WTC11 (cell line): ENCODE results near the gene TACR1. TPM values are rescaled to one million over a fixed set of nuclear protein-coding genes. Genes with fewer than 3 reads are reported as not detected.

Source experiments
- ATAC-seq: fragments of 200-7000 bp; cut with Tn5 transposase; 2 replicates; pipeline ENCODE4 v1.10.0; 2021; ENCODE audit warnings: mild to moderate bottlenecking, moderate library complexity
- CTCF ChIA-PET: fragments of 300-600 bp; sonication (Branson Sonifier 250); formaldehyde crosslinking; loops from one replicate; lab custom pipeline; 2021; ENCODE audit warnings: antibody characterized with exemption; lab: Charles Lee
- POLR2A ChIA-PET: fragments of 350-600 bp; sonication (Branson Sonifier 250); formaldehyde crosslinking; loops from one replicate; lab custom pipeline; 2021; ENCODE audit warnings: antibody characterized with exemption; lab: Charles Lee
- DNase-seq: peaks from one replicate; pipeline ENCODE4 v3.0.0; 2021; ENCODE audit warnings: low spot score
- H3K27ac Mint-ChIP-seq: 2 replicates; pipeline ENCODE4 v1.8.0; 2021; ENCODE audit warnings: mixed read lengths
- H3K27me3 Mint-ChIP-seq: 2 replicates; pipeline ENCODE4 v1.8.0; 2021; ENCODE audit warnings: low read depth, mild to moderate bottlenecking, moderate library complexity, mixed read lengths
- H3K36me3 Mint-ChIP-seq: 2 replicates; pipeline ENCODE4 v1.8.0; 2021; ENCODE audit warnings: mixed read lengths
- H3K4me1 Mint-ChIP-seq: 2 replicates; pipeline ENCODE4 v1.8.0; 2022; ENCODE audit warnings: mixed read lengths
- H3K4me3 Mint-ChIP-seq: 2 replicates; pipeline ENCODE4 v1.8.0; 2021; ENCODE audit warnings: mild to moderate bottlenecking, moderate library complexity, mixed read lengths
- H3K9me3 Mint-ChIP-seq: 2 replicates; pipeline ENCODE4 v1.8.0; 2021; ENCODE audit warnings: mixed read lengths
- ETV6 ChIP-seq: sonication (generic); formaldehyde crosslinking; IDR thresholded peaks from 2 replicates; pipeline ENCODE4 v1.8.1; 2022; ENCODE audit warnings: mild to moderate bottlenecking, missing genetic modification reagents
- FOXK1 ChIP-seq: sonication (generic); formaldehyde crosslinking; IDR thresholded peaks from 2 replicates; pipeline ENCODE4 v1.8.0; 2022; ENCODE audit warnings: mild to moderate bottlenecking, moderate library complexity, missing genetic modification reagents
- JUN ChIP-seq: sonication (generic); formaldehyde crosslinking; IDR thresholded peaks from 2 replicates; pipeline ENCODE4 v1.8.0; 2023; ENCODE audit warnings: mild to moderate bottlenecking, missing genetic modification reagents
- KAT7 ChIP-seq: sonication (generic); formaldehyde crosslinking; IDR thresholded peaks from 2 replicates; pipeline ENCODE4 v1.8.1; 2023; ENCODE audit warnings: missing genetic modification reagents, mild to moderate bottlenecking, borderline replicate concordance
- PRRX2 ChIP-seq: fragments of 250-450 bp; sonication (Bioruptor Pico); IDR thresholded peaks from 2 replicates; pipeline ENCODE4 v1.8.0; 2021; ENCODE audit warnings: mild to moderate bottlenecking
- SMAD3 ChIP-seq: sonication (generic); formaldehyde crosslinking; IDR thresholded peaks from 2 replicates; pipeline ENCODE4 v1.8.0; 2022; ENCODE audit warnings: missing genetic modification reagents, mild to moderate bottlenecking, borderline replicate concordance
- SOX15 ChIP-seq: fragments of 250-450 bp; sonication (Bioruptor Pico); IDR thresholded peaks from 2 replicates; pipeline ENCODE4 v1.9.0; 2021; ENCODE audit warnings: mild to moderate bottlenecking
- ZBTB21 ChIP-seq: sonication (generic); formaldehyde crosslinking; IDR thresholded peaks from 2 replicates; pipeline ENCODE4 v1.8.1; 2023; ENCODE audit warnings: mild to moderate bottlenecking, missing genetic modification reagents, borderline replicate concordance
- ZNF219 ChIP-seq: sonication (generic); formaldehyde crosslinking; IDR thresholded peaks from 2 replicates; pipeline ENCODE4 v1.8.0; 2023; ENCODE audit warnings: missing genetic modification reagents, mild to moderate bottlenecking, borderline replicate concordance
- ZNF232 ChIP-seq: sonication (generic); formaldehyde crosslinking; IDR thresholded peaks from 2 replicates; pipeline ENCODE4 v1.8.0; 2022; ENCODE audit warnings: mild to moderate bottlenecking, missing genetic modification reagents
- total RNA-seq: library from RNA; stranded (reverse); gene quantifications from 3 replicates; pipeline ENCODE4 v1.2.3, GENCODE V29; 2021
- TF ChIP-seq, protein P1 (sequence below): sonication (generic); formaldehyde crosslinking; IDR thresholded peaks from 2 replicates; pipeline ENCODE4 v1.8.0; 2022; ENCODE audit warnings: mild to moderate bottlenecking, missing genetic modification reagents
- TF ChIP-seq, protein P2 (sequence below): fragments of 250-450 bp; sonication (Bioruptor Pico); IDR thresholded peaks from 2 replicates; pipeline ENCODE4 v1.9.0; 2021; ENCODE audit warnings: mild to moderate bottlenecking
- TF ChIP-seq, protein P3 (sequence below): fragments of 200-600 bp; IDR thresholded peaks from 2 replicates; pipeline ENCODE4 v1.8.0; 2022; ENCODE audit warnings: antibody characterized with exemption
- TF ChIP-seq, protein P4 (sequence below): sonication (generic); formaldehyde crosslinking; IDR thresholded peaks from 2 replicates; pipeline ENCODE4 v1.8.1; 2023; ENCODE audit warnings: mild to moderate bottlenecking, missing genetic modification reagents, borderline replicate concordance
- TF ChIP-seq, protein P5 (sequence below): sonication (generic); formaldehyde crosslinking; IDR thresholded peaks from 2 replicates; pipeline ENCODE4 v1.8.1; 2023; ENCODE audit warnings: mild to moderate bottlenecking, missing genetic modification reagents
- TF ChIP-seq, protein P6 (sequence below): fragments of 250-450 bp; sonication (Bioruptor Pico); IDR thresholded peaks from 2 replicates; pipeline ENCODE4 v1.9.0; 2021; ENCODE audit warnings: mild to moderate bottlenecking
- TF ChIP-seq, protein P7 (sequence below): sonication (generic); formaldehyde crosslinking; IDR thresholded peaks from 2 replicates; pipeline ENCODE4 v1.8.0; 2022; ENCODE audit warnings: mild to moderate bottlenecking, missing genetic modification reagents

Gene TACR1
- total RNA-seq, 1 experiment from 2014 or later: 0.13 TPM

DNA sequence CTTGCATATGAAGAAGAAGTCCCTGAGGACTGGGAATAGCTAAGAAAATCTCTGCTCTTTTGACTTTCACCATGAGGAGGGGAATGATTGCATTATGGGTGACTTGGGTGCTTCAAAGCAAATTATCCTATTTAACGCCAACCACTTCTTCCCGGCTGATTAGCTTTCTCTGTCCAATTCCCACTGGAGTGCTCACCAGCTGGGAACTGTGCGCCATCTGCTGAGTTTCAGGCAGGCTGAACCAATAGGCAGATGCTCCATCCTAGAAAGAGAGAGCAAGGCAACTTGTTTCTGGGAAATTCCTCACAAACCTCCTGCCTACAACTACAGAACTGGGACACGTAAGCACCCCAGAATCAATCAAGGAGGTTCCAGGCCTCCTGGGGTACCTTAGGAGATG is 191.5 kb downstream of the TACR1 start (continued):
- TF ChIP-seq FOXK1 (CRISPR knock-in tag): no peak
- TF ChIP-seq JUN: no peak
- TF ChIP-seq PRRX2 (CRISPR knock-in tag): no peak
- TF ChIP-seq, protein P1, sequence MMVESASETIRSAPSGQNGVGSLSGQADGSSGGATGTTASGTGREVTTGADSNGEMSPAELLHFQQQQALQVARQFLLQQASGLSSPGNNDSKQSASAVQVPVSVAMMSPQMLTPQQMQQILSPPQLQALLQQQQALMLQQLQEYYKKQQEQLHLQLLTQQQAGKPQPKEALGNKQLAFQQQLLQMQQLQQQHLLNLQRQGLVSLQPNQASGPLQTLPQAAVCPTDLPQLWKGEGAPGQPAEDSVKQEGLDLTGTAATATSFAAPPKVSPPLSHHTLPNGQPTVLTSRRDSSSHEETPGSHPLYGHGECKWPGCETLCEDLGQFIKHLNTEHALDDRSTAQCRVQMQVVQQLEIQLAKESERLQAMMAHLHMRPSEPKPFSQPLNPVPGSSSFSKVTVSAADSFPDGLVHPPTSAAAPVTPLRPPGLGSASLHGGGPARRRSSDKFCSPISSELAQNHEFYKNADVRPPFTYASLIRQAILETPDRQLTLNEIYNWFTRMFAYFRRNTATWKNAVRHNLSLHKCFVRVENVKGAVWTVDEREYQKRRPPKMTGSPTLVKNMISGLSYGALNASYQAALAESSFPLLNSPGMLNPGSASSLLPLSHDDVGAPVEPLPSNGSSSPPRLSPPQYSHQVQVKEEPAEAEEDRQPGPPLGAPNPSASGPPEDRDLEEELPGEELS: no peak
- no peak for TF ChIP-seq ZBTB21 (CRISPR knock-in tag)
- TF ChIP-seq ZNF232: no peak
- TF ChIP-seq ETV6 (CRISPR knock-in tag): no peak
- TF ChIP-seq, protein P2, sequence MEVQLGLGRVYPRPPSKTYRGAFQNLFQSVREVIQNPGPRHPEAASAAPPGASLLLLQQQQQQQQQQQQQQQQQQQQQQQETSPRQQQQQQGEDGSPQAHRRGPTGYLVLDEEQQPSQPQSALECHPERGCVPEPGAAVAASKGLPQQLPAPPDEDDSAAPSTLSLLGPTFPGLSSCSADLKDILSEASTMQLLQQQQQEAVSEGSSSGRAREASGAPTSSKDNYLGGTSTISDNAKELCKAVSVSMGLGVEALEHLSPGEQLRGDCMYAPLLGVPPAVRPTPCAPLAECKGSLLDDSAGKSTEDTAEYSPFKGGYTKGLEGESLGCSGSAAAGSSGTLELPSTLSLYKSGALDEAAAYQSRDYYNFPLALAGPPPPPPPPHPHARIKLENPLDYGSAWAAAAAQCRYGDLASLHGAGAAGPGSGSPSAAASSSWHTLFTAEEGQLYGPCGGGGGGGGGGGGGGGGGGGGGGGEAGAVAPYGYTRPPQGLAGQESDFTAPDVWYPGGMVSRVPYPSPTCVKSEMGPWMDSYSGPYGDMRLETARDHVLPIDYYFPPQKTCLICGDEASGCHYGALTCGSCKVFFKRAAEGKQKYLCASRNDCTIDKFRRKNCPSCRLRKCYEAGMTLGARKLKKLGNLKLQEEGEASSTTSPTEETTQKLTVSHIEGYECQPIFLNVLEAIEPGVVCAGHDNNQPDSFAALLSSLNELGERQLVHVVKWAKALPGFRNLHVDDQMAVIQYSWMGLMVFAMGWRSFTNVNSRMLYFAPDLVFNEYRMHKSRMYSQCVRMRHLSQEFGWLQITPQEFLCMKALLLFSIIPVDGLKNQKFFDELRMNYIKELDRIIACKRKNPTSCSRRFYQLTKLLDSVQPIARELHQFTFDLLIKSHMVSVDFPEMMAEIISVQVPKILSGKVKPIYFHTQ: no peak

DNA sequence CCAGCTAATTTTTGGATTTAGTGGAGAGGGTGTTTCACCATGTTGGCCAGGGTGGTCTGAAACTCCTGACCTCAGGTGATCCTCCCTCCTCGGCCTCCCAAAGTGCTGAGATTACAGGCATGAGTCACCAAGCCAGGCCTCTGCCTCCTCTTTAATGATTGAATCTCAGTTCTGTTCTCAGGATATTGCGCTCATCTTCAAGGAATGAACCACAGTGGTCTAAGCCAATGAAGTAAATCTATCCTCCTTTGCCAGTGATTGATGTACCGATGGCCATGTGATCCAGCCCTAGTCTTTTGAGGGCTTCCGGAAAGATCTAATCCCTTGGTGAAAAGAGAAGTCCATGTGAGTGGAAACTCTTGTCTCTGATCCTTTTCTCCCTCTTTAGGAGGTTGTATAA is 192.3 kb downstream of the TACR1 start:
- Mint-ChIP-seq H3K27me3 (no peaks in the 10 kb centered on the region), H3K27ac (no peak overlapping the region), H3K36me3 (no peaks in the 10 kb centered on the region), H3K9me3 (peaks cover 6% of the 10 kb centered on the region), H3K4me1 (no peaks in the 10 kb centered on the region), H3K4me3 (no peak overlapping the region)
- ChIA-PET POLR2A (no interaction called here), CTCF (no interaction called here)
- DNase-seq (no peak), ATAC-seq (no peak)
- TF ChIP-seq ZNF219: no peak
- TF ChIP-seq, protein P3, sequence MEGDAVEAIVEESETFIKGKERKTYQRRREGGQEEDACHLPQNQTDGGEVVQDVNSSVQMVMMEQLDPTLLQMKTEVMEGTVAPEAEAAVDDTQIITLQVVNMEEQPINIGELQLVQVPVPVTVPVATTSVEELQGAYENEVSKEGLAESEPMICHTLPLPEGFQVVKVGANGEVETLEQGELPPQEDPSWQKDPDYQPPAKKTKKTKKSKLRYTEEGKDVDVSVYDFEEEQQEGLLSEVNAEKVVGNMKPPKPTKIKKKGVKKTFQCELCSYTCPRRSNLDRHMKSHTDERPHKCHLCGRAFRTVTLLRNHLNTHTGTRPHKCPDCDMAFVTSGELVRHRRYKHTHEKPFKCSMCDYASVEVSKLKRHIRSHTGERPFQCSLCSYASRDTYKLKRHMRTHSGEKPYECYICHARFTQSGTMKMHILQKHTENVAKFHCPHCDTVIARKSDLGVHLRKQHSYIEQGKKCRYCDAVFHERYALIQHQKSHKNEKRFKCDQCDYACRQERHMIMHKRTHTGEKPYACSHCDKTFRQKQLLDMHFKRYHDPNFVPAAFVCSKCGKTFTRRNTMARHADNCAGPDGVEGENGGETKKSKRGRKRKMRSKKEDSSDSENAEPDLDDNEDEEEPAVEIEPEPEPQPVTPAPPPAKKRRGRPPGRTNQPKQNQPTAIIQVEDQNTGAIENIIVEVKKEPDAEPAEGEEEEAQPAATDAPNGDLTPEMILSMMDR: no peak
- TF ChIP-seq, protein P4, sequence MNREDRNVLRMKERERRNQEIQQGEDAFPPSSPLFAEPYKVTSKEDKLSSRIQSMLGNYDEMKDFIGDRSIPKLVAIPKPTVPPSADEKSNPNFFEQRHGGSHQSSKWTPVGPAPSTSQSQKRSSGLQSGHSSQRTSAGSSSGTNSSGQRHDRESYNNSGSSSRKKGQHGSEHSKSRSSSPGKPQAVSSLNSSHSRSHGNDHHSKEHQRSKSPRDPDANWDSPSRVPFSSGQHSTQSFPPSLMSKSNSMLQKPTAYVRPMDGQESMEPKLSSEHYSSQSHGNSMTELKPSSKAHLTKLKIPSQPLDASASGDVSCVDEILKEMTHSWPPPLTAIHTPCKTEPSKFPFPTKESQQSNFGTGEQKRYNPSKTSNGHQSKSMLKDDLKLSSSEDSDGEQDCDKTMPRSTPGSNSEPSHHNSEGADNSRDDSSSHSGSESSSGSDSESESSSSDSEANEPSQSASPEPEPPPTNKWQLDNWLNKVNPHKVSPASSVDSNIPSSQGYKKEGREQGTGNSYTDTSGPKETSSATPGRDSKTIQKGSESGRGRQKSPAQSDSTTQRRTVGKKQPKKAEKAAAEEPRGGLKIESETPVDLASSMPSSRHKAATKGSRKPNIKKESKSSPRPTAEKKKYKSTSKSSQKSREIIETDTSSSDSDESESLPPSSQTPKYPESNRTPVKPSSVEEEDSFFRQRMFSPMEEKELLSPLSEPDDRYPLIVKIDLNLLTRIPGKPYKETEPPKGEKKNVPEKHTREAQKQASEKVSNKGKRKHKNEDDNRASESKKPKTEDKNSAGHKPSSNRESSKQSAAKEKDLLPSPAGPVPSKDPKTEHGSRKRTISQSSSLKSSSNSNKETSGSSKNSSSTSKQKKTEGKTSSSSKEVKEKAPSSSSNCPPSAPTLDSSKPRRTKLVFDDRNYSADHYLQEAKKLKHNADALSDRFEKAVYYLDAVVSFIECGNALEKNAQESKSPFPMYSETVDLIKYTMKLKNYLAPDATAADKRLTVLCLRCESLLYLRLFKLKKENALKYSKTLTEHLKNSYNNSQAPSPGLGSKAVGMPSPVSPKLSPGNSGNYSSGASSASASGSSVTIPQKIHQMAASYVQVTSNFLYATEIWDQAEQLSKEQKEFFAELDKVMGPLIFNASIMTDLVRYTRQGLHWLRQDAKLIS (CRISPR knock-in tag): no peak

DNA sequence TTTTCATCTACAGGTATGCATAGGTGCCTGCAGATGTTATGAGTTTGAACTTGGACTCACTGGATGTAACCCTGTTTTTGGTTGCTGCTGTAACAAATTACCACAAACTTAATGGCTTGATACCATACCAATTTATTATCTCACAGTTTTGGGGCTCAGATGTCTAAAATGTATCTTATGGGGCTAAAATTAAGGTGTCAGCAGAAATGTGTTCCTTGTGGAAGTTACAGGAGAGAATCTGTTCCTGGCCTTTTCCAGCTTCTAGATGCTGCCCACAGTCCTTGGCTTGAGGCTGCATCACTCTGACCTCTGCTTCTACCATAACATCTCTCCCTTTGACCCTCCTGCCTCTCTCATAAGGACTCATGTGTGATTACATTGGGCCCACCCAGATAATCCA is 193.3 kb downstream of the TACR1 start:
- no peaks in the 10 kb centered on the region for H3K27me3 Mint-ChIP-seq
- no peak overlapping the region for H3K27ac Mint-ChIP-seq
- peaks cover 6% of the 10 kb centered on the region for H3K9me3 Mint-ChIP-seq
- no peak overlapping the region for H3K4me3 Mint-ChIP-seq
- ATAC-seq: no peak
- H3K4me1 Mint-ChIP-seq: no peaks in the 10 kb centered on the region
- no peaks in the 10 kb centered on the region for H3K36me3 Mint-ChIP-seq
- DNase-seq: no peak
- POLR2A ChIA-PET: no interaction called here
- CTCF ChIA-PET: no interaction called here
- TF ChIP-seq SOX15 (CRISPR knock-in tag) (no peak), ZNF232 (no peak), KAT7 (CRISPR knock-in tag) (no peak), SMAD3 (no peak)
- TF ChIP-seq, protein P5, sequence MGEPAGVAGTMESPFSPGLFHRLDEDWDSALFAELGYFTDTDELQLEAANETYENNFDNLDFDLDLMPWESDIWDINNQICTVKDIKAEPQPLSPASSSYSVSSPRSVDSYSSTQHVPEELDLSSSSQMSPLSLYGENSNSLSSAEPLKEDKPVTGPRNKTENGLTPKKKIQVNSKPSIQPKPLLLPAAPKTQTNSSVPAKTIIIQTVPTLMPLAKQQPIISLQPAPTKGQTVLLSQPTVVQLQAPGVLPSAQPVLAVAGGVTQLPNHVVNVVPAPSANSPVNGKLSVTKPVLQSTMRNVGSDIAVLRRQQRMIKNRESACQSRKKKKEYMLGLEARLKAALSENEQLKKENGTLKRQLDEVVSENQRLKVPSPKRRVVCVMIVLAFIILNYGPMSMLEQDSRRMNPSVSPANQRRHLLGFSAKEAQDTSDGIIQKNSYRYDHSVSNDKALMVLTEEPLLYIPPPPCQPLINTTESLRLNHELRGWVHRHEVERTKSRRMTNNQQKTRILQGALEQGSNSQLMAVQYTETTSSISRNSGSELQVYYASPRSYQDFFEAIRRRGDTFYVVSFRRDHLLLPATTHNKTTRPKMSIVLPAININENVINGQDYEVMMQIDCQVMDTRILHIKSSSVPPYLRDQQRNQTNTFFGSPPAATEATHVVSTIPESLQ (CRISPR knock-in tag): no peak
- TF ChIP-seq, protein P6, sequence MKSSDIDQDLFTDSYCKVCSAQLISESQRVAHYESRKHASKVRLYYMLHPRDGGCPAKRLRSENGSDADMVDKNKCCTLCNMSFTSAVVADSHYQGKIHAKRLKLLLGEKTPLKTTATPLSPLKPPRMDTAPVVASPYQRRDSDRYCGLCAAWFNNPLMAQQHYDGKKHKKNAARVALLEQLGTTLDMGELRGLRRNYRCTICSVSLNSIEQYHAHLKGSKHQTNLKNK (CRISPR knock-in tag): no peak
- TF ChIP-seq, protein P7, sequence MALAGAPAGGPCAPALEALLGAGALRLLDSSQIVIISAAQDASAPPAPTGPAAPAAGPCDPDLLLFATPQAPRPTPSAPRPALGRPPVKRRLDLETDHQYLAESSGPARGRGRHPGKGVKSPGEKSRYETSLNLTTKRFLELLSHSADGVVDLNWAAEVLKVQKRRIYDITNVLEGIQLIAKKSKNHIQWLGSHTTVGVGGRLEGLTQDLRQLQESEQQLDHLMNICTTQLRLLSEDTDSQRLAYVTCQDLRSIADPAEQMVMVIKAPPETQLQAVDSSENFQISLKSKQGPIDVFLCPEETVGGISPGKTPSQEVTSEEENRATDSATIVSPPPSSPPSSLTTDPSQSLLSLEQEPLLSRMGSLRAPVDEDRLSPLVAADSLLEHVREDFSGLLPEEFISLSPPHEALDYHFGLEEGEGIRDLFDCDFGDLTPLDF: no peak
